ENCODE data around the gene CEP350.

CEP350 gene

GRCh38 chr1:180028864-180029263, 74.3 kb downstream of the CEP350 start:
- Histone ChIP-seq H3K4me3 (ENCODE audit: low read depth, low read length, poor library complexity, severe bottlenecking) (no peak overlapping the region), H3F3A (ENCODE audit: insufficient read depth, low read length) (no peaks in the 10 kb centered on the region), H2AFZ (ENCODE audit: low read length) (no peak overlapping the region), H3K27me3 (ENCODE audit: insufficient read depth, low read length) (no peaks in the 10 kb centered on the region), H3K4me1 (ENCODE audit: insufficient read depth, low read length, severe bottlenecking) (no peaks in the 10 kb centered on the region), H3K36me3 (ENCODE audit: insufficient read depth, low read length) (peaks cover 53% of the 10 kb centered on the region), H3K4me2 (ENCODE audit: low read length) (no peak overlapping the region), H3K79me2 (ENCODE audit: insufficient read depth, low read length) (no peaks in the 10 kb centered on the region), H3K9me3 (ENCODE audit: low read length) (no peaks in the 10 kb centered on the region), H4K20me1 (ENCODE audit: insufficient read depth, low read length) (no peaks in the 10 kb centered on the region), H3K27ac (ENCODE audit: low read depth, low read length, poor library complexity, severe bottlenecking) (no peak overlapping the region), H3K9ac (ENCODE audit: low read length) (no peak overlapping the region), H3K9me2 (ENCODE audit: low read depth, low read length) (no peaks in the 10 kb centered on the region; the same call in 1 of the 2 replicates)
- TF ChIP-seq EZH2 (IDR thresholded peaks at IDR 0.05; ENCODE audit: borderline replicate concordance, low read length) (no peak), CTCF (IDR thresholded peaks at IDR 0.05; ENCODE audit: low read length) (peak; percentile 27; the same call in 1 of the 2 replicates)

- Histone ChIP-seq H2AFZ (ENCODE audit: low read length) (no peak overlapping the region), H4K20me1 (ENCODE audit: insufficient read depth, low read length) (no peaks in the 10 kb centered on the region), H3K4me3 (ENCODE audit: low read depth, low read length, poor library complexity, severe bottlenecking) (no peak overlapping the region), H3F3A (ENCODE audit: insufficient read depth, low read length) (no peaks in the 10 kb centered on the region), H3K9ac (ENCODE audit: low read length) (no peak overlapping the region), H3K4me1 (ENCODE audit: insufficient read depth, low read length, severe bottlenecking) (no peaks in the 10 kb centered on the region), H3K27ac (ENCODE audit: low read depth, low read length, poor library complexity, severe bottlenecking) (no peak overlapping the region), H3K79me2 (ENCODE audit: insufficient read depth, low read length) (no peaks in the 10 kb centered on the region), H3K36me3 (ENCODE audit: insufficient read depth, low read length) (peaks cover 56% of the 10 kb centered on the region), H3K4me2 (ENCODE audit: low read length) (no peak overlapping the region), H3K9me3 (ENCODE audit: low read length) (no peaks in the 10 kb centered on the region), H3K9me2 (ENCODE audit: low read depth, low read length) (no peaks in the 10 kb centered on the region), H3K27me3 (ENCODE audit: insufficient read depth, low read length) (no peaks in the 10 kb centered on the region)
- TF ChIP-seq EZH2 (IDR thresholded peaks at IDR 0.05; ENCODE audit: borderline replicate concordance, low read length) = no peak
- no peak for TF ChIP-seq CTCF (IDR thresholded peaks at IDR 0.05; ENCODE audit: low read length)
Observed at GRCh38 chr1:180029524-180030135, 75.0 kb downstream of the CEP350 start.

- peaks cover 64% of the 10 kb centered on the region for H3K36me3 ChIP-seq (ENCODE audit: insufficient read depth, low read length)
- H3K9me2 ChIP-seq (ENCODE audit: low read depth, low read length) = no peaks in the 10 kb centered on the region
- no peaks in the 10 kb centered on the region for H3K79me2 ChIP-seq (ENCODE audit: insufficient read depth, low read length)
Observed at GRCh38 chr1:180031664-180032063, 77.1 kb downstream of the CEP350 start.

More at GRCh38 chr1:180031664-180032063, 77.1 kb downstream of the CEP350 start:
- Histone ChIP-seq H4K20me1 (ENCODE audit: insufficient read depth, low read length) (no peaks in the 10 kb centered on the region), H3K9me3 (ENCODE audit: low read length) (no peaks in the 10 kb centered on the region), H3K27ac (ENCODE audit: low read depth, low read length, poor library complexity, severe bottlenecking) (no peak overlapping the region), H3K27me3 (ENCODE audit: insufficient read depth, low read length) (no peaks in the 10 kb centered on the region), H3K4me3 (ENCODE audit: low read depth, low read length, poor library complexity, severe bottlenecking) (no peak overlapping the region), H3K9ac (ENCODE audit: low read length) (no peak overlapping the region), H2AFZ (ENCODE audit: low read length) (no peak overlapping the region), H3K4me1 (ENCODE audit: insufficient read depth, low read length, severe bottlenecking) (no peaks in the 10 kb centered on the region), H3K4me2 (ENCODE audit: low read length) (no peak overlapping the region), H3F3A (ENCODE audit: insufficient read depth, low read length) (no peaks in the 10 kb centered on the region)
- TF ChIP-seq CTCF (IDR thresholded peaks at IDR 0.05; ENCODE audit: low read length) (no peak), EZH2 (IDR thresholded peaks at IDR 0.05; ENCODE audit: borderline replicate concordance, low read length) (no peak)
